Measurements from ENCODE around the gene FBXO8. TPM values are rescaled to one million over a fixed set of nuclear protein-coding genes. Genes with fewer than 3 reads are reported as not detected.

FBXO8 gene
- total and polyA plus RNA-seq, 2 of the 4 experiments (the other 2 are of a cell fraction), result 11.3 to 25.6 TPM

DNA sequence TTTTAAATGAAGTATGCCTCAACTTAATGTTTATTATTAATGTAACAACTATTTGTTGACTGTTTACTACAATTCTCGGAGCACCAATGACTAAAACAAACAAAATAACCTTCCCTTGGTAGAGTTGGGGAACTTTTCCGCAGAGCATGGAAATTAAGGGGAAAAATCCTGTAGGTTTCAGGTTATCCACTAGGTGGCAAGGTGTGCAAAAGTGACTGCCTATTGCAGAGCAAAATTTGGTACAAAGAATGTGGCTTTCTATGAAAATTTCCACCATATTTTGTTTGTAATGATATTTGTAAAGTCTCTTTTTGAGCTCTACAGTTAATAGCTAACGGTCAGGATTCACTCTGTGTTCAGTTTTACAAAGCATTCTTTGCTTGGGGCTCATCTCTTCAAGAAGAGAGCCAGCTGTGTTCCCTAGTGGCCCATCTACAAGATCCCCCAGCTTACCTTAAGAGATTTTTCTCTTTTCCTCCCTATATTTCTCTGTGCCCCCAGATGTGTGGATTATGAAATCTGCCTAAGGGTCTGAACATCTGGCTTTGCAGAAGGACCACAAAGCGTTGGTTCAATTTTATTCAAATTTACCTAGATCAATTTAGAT is 61.1 kb downstream of the FBXO8 start:
- in situ Hi-C loops (cut with MboI; ENCODE audit: low sequenced_read_pairs) (loop anchor here (10.0 kb wide), 1 partner anchor 92 kb away; no protein-coding TSS in a partner anchor), intact Hi-C loops (cut with micrococcal nuclease) (loop anchor here (1.0 to 2.0 kb wide), 2 partner anchors 60 to 97 kb away; partner anchors contain the start of genes CEP44 and FBXO8), dilution Hi-C loops (cut with HindIII; ENCODE audit: low sequenced_read_pairs, unreplicated experiment) (no loop called here)
- no peaks in the 10 kb centered on the region for H3K9me1 ChIP-seq (ENCODE audit: insufficient read depth, low read length)
- no peak overlapping the region for H3K4me3 ChIP-seq (ENCODE audit: insufficient read depth, low read depth, low read length)
- H3K9ac ChIP-seq (ENCODE audit: low read depth, low read length), result no peak overlapping the region
- no peaks in the 10 kb centered on the region for H4K20me1 ChIP-seq (ENCODE audit: insufficient read depth, low read length)
- H3K79me1 ChIP-seq (ENCODE audit: low read depth in 1 of 2, low read length in 2 of 2), result no peaks in the 10 kb centered on the region
- H2AFZ ChIP-seq (replicated peaks; ENCODE audit: low read length, poor library complexity), result no peak overlapping the region
- H2AK9ac ChIP-seq (replicated peaks; ENCODE audit: low read depth, low read length, poor library complexity), result no peak overlapping the region
- H3K4ac ChIP-seq (ENCODE audit: low read depth, low read length), result no peak overlapping the region
- no peak overlapping the region for H3K18ac ChIP-seq (ENCODE audit: low read depth, low read length)
- H3K9me3 ChIP-seq (ENCODE audit: control insufficient read depth, insufficient read depth, low read length), result no peaks in the 10 kb centered on the region
- no peak overlapping the region for H2AK5ac ChIP-seq (ENCODE audit: low read depth, low read length)
- no peak overlapping the region for H2BK120ac ChIP-seq (ENCODE audit: low read depth, low read length)
- no peak overlapping the region for H3K27ac ChIP-seq (ENCODE audit: insufficient read depth, low read length)
- no peak overlapping the region for H2BK5ac ChIP-seq (ENCODE audit: low read depth, low read length, poor library complexity, severe bottlenecking)
- H3K56ac ChIP-seq (ENCODE audit: extremely low read depth, insufficient read depth, low read length), result no peak overlapping the region
- ChIA-PET POLR2A (ENCODE audit: unreplicated experiment) (no interaction called here), CTCF (interaction anchor here (0.7 to 0.9 kb wide), 7 partner anchors 10 to 1328 kb away, joined by 3 to 4 read pairs (median 3); partner anchors contain the start of genes CEP44 and FBXO8)
- no CpG with 5 or more reads among the region's 4 CpGs for WGBS, 2 experiments (ENCODE audit: extremely low coverage in 2 of 2, insufficient read length in 1 of 2)
- H4K8ac ChIP-seq (ENCODE audit: low read depth in 2 of 2, low read length in 2 of 2), result no peak overlapping the region
- H4K5ac ChIP-seq (ENCODE audit: low read depth, low read length), result no peak overlapping the region
- H3K27me3 ChIP-seq (ENCODE audit: control insufficient read depth, insufficient read depth, low read length), result peaks cover 16% of the 10 kb centered on the region
- DNase-seq (peak; percentile 29), ATAC-seq (ENCODE audit: low read depth) (0 out of 2 replicates have a peak, but pooled peaks have one; percentile 40)
- no peak overlapping the region for H3K14ac ChIP-seq (replicated peaks; ENCODE audit: low read depth, low read length)
- no peaks in the 10 kb centered on the region for H3K36me3 ChIP-seq (ENCODE audit: control insufficient read depth, insufficient read depth, low read length)
- no peak overlapping the region for H3K23ac ChIP-seq (ENCODE audit: low read depth, low read length)
- no peak overlapping the region for H3K4me2 ChIP-seq (ENCODE audit: low read depth, low read length)
- no peaks in the 10 kb centered on the region; the same call in 1 of the 2 replicates for H3K4me1 ChIP-seq (ENCODE audit: control insufficient read depth, insufficient read depth, low read length)
- H4K91ac ChIP-seq (ENCODE audit: insufficient read depth, low read depth, low read length), result no peak overlapping the region
- no peak overlapping the region for H2BK20ac ChIP-seq (ENCODE audit: low read depth, low read length)
- H2BK15ac ChIP-seq (ENCODE audit: low read depth, low read length), result no peak overlapping the region
- no TSS peak for BruUV-seq (replicated peaks)
- TF ChIP-seq BHLHE40 (IDR thresholded peaks at IDR 0.05; ENCODE audit: low read depth, low read length), result no peak
- TF ChIP-seq RFX5 (IDR thresholded peaks at IDR 0.05; ENCODE audit: low read depth, low read length), result no peak
- TF ChIP-seq SMC3 (IDR thresholded peaks at IDR 0.05; ENCODE audit: low read depth, low read length), result peak; percentile 48
- peak; percentile 51 for TF ChIP-seq RAD21 (IDR thresholded peaks at IDR 0.05; ENCODE audit: low read length)
- no peak for TF ChIP-seq MAZ (IDR thresholded peaks at IDR 0.05; ENCODE audit: borderline replicate concordance, low read depth, low read length)
- no peak for TF ChIP-seq NFE2L2 (IDR thresholded peaks at IDR 0.05; ENCODE audit: low read depth, low read length)
- TF ChIP-seq FOS (IDR thresholded peaks at IDR 0.05; ENCODE audit: low read depth, low read length), result no peak
- TF ChIP-seq, protein P1, sequence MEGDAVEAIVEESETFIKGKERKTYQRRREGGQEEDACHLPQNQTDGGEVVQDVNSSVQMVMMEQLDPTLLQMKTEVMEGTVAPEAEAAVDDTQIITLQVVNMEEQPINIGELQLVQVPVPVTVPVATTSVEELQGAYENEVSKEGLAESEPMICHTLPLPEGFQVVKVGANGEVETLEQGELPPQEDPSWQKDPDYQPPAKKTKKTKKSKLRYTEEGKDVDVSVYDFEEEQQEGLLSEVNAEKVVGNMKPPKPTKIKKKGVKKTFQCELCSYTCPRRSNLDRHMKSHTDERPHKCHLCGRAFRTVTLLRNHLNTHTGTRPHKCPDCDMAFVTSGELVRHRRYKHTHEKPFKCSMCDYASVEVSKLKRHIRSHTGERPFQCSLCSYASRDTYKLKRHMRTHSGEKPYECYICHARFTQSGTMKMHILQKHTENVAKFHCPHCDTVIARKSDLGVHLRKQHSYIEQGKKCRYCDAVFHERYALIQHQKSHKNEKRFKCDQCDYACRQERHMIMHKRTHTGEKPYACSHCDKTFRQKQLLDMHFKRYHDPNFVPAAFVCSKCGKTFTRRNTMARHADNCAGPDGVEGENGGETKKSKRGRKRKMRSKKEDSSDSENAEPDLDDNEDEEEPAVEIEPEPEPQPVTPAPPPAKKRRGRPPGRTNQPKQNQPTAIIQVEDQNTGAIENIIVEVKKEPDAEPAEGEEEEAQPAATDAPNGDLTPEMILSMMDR (conservative IDR thresholded peaks at IDR 0.05; ENCODE audit: low read depth, low read length), result peak; percentile 57
